ENCODE measurements around the gene GUCD1.
"Not testable (repeated sequence)": the region's sequence is repeated elsewhere in the genome, so short reads cannot be mapped to it uniquely, and the experiment has no call there.

Gene GUCD1

DNA sequence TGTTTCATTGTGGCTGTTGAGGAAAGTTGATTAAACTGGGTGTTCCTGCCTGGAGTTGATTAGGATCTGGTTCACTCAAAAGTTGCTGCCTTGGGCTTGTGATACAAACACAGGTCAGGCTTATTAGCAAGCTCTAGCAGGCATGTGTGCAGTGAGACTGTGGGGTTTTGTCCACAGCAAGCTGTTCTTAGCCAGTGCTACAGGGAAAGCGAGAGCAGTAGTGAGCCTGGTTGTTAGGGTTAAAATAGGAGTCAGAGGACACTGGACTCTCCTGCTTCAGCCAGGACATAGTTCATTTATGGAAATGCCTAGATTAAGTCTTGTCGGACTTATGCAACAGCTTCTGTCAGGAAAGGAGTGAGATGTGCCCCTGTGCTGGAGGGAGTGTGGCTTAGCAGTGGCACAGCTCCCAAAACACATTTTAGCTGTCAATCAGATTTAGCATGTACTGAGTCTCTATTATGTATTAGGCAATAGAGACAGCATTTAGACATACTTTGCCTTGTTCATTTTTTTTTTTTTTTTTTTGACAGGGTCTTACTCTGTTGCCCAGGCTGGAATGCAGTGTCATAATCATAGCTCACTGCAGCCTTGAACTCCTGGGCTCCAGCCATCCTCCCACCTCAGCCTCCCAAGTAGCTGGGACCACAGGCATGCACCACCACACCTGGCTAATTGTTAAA is 9.6 kb upstream of the GUCD1 start:
- no peak for DNase-seq (ENCODE audit: low spot score)

DNA sequence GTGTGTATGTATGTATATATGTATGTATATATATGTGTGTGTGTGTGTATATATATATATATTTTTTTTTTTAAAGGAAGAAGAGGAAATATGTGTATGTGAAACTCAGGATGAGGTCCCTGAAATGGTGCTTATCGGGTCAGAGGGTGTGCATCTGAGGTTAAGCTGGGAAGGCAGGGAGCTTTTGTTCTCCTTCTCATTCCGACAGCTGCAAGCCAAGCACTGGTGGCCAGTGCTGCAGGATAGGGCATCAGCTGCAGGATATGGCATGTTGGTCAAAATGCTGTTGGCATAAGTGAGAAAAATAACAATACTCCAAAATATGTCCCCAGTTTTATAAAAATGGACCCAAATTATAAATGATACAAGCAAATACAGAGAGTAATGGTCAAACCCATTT is 8.3 kb upstream of the GUCD1 start:
- no peak for DNase-seq (ENCODE audit: low spot score)

DNA sequence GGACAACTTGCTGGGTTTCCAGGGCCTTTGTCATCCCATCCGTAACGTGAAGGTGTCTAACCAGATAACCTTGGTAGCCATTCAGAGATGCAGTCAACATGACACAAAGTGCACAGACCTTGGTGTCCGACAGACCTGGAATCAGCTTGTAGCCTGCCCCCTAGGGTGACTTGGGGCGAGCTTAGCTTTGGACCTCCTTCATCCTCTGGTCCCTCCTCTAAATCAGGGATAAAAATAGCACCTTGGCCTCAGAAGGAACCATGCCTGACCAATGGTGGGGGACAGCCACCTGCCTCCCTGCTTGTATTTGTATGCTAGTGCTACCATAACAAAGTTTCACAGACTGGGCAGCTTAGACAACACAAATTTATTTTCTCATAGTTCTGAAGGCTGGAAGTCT is 4.5 kb upstream of the GUCD1 start:
- DNase-seq (ENCODE audit: low spot score) = no peak

DNA sequence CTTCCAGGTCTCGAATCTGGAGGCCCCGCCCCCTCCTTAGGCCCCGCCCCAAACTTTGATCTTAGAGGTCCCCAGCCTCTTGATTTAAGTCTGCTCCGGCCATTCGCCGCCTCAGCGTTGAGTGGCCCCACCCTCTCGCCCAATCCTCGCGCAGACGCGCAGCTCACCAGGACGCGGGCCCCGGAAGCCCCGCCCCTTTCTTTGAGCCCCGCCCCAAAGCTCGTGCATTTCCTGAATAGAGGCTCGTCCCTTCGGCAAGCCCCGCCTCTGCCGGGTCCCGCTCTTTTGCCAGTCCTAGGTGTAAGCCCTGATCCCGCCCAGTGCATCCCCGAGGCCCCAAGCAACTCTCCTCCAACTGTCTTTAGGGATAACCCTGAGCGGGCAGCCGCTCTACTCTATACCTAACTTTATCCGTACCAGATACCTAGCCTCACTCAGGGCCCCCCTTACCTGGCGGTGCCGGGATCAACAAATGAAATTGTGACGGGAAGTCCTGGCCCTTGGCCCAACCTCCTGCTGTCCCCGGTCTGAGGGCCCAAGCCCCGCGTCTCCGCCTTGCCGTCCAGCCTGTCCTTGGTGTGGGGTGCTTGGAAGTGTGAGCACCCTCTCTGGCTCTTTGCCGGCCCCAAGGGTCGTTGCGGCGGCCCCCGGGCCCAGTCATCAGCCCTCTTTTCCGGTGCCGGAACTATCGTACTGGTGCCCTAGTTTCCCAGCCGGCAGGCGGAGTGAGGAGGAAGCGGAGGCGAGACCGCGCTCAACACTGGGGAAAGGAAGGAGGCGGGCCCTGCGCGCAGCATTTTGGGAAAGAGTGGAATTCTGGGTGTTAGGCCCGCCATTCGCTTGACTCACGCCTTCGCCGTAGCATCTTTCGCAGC is 464 bp upstream of the GUCD1 start, which contains the start of gene SNRPD3:
TSS of gene SNRPD3 (plus strand) at position 835 of the 875 bp plus-strand sequence. CDS start 1,676 bp downstream, outside the sequence.
- DNase-seq (ENCODE audit: low spot score) = peak; percentile 99

DNA sequence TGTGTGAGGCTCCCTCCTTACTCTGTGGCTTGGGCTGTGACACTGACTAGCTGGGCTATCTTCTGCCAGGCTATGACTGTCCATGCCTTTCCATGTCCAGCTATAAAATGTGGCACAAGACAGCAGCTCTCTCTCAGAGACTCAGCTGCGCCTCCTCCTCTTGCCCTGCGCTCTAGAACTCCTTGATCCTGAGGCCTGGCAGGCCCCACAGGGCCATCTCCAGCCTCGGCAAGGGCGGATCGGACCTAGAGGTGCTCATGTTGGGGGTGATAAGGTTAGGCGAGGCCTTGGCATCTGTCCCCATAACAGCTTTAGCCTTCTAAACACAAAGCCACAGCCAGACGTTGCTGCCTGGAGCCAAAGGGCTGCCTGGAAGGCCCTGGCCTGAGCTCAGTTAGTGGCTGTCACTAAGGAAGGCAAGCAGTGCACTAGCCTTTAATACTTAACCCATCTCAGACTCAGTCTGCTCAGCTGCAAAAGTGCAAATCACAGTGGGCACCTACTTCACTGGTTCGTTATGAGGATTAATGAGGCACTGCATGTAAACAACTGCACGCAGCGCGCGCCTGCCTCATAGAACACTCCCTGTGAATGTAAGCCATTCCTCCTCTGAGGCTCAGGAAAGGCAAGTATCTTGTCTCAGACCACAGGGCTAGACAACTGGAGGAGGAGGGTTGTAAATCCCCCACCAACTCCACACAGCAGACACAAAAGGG is 1.2 kb downstream of the GUCD1 start:
- peak; percentile 28 for DNase-seq (ENCODE audit: low spot score)

DNA sequence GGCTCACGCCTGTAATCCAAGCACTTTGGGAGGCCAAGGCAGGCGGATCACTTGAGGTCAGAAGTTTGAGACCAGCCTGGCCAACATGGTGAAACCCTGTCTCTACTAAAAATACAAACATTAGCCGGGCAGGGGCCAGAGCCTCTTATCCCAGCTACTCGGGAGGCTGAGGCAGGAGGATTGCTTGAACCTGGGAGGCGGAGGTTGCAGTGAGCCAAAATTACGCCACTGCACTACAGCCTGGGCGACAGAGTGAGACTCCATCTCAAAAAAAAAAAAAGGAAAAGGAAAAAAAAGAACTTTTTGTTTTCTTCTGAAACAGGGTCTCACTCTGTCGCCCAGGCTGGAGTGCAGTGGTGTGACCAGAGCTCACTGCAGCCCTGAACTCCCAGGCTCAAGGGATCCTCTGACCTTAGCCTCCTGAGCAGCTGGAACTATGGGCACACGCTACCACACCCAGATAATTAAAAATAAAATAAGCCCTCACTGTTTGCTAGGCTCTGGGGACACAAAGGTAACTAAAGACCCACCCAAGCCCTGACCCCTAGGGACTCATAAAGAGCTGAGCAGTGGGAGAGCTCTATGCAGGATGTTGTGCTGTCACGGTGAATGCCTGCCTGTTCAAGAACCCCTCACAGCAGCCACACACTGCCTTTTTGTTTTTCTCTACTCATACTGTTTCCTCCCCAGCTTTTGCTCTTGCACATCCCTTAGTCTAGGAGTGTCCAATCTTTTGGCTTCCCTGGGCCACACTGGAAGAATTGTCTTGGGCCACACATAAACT is 2.2 kb downstream of the GUCD1 start:
- not testable (repeated sequence) for DNase-seq (ENCODE audit: low spot score)

DNA sequence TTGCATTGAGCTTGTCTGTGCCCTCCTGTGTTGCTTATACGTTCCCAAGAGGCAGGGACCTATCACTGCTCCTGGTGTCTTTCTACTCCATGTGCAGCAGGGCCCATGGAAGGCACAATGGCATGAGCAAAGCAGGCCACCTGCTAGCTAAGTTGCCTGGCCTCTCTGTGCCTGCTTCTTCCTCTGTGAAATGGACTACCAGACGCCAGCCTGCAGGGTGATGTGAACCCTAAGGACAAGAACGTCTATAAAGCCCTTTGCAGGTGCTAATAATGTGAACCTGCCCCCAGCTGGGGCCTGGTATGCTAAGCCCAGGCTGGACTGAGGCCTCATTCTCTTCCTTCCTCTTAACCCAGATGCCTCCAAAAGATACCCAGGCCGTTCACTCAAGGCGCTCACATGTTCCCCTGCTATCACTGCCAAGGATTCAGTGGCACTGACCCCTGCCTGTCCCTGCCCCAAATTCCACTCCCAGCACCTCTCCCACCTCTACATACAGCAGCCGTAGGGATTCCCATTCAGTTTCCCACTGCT is 4.0 kb downstream of the GUCD1 start:
- no peak for DNase-seq (ENCODE audit: low spot score)

DNA sequence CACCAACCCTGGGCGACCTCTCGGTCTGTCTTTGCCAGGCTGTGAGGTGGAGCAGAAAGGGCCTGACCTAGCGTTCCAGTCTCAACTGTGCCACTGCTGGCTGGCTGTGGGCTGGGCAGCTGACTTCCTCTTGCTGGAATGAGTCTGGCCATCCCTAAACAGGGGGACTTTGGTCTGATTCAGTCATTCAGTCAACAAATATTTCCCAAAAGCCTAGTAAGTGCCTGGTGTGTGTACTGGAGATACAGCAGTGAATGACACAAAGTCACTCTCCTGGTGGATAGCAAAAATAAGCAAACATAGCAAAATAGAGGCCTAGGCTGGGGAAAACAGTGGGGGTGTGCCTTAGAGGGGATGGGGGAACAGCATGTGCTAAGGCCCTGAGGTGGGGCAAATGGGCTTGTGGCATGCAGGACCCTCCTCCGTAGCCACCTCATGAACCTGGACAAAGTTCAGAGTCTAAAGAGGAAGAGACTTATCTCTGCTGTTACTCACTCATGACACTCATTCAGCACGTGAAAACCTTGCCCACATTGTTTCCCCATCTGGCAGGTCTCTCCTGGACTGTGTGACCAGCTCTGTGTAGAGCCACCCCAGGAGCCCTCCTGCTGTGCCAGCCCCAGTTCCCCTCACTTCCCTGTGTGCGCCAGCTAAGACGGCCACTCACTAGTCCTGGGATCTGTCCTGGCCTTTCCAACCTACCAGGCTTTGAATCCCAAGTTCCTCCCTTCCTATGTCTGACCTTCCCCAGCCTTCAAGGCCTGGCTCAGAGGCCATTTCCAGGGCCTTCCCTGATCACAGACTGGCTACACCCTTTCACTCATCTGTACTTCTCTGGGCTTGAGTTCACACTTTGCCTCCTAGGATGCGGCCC is 4.7 kb downstream of the GUCD1 start:
- DNase-seq (ENCODE audit: low spot score) = peak; percentile 82

DNA sequence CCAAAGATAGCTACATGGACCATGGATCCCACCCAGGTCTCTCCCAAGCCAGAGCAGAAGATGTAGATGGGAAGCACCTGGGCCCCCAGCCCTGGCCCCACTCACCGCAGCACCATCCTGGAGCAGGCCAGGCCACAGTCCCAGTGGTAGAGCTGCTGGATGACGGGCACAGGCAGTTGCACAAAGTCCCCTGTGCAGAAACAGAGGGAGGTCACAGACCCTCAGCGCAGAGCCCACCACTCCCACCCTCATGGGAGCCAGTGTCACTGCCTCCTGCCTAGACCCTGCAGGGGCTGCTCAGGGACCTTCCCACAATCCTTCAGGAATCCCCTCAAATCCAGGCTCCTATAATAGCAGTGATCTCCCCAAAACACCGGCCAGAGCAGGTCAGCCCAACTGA is 6.1 kb downstream of the GUCD1 start:
- DNase-seq (ENCODE audit: low spot score) = no peak

DNA sequence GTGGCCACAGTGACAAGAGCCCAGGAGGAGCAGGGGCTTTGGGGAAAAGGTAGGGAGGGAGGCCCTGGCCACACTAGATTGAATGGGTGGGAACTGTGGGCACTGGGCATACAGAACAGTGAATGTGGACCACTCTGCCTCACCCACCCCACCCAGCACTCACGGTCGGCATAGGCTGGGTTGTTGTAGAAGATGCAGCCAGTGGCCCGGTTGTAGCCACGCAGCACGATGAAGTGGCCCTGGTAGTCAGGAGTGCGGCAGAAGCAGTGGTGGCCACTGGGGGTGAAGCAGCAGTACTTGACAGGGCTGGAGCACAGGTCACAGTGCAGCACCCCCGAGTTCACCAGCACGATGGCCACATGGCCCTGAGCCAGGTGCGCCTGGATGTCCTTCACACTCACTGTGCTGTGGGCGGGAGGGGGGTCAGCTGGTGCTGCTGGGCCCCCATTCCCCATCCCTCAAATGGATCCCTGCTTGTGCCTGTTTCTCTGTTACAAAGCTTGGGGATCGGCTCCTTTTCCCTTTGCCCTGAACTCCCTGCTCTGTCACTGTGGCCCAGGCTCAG is 11.2 kb downstream of the GUCD1 start:
- no peak for DNase-seq (ENCODE audit: low spot score)

DNA sequence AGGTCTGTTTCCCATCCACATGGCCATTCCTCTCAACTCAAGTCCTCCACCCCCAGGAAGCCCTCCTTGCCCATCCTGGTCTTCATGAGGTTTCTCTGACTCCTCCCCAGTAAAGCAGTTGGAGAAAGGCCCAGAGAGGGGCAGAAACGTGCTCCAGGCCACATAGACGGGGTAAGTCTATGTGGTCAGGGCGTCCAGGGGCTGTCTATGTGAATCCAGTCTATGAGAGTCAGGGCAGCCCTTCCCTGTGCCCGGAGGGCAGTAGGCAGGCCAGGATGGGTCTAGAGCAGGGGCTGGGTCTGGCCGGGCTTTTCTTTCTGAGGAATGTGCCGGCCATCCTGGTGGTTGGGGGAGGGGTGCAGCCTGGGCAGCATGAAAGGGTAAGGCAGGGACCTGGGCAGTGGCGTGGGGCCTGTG is 11.7 kb downstream of the GUCD1 start:
- DNase-seq (ENCODE audit: low spot score) = no peak

DNA sequence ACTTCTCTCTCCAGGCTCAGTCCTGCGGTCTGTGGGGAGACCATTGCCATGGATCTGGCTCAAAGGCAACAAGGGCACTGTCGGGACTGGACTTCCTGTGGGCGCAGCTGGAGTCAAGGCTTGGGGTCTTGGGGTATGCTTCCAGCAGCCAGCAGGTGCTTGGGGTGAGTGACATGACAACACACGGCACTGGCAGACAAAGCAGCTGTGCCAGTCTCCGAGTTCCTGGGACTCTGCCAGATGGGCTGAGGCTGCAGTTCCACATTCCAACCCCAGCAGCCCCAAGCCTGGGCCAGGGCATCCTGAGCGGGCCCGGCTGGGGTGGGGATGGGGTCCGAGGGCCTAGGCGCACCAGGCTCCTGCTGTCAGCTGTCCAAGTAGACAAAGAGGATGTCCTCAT is 12.3 kb downstream of the GUCD1 start:
- no peak for DNase-seq (ENCODE audit: low spot score)

DNA sequence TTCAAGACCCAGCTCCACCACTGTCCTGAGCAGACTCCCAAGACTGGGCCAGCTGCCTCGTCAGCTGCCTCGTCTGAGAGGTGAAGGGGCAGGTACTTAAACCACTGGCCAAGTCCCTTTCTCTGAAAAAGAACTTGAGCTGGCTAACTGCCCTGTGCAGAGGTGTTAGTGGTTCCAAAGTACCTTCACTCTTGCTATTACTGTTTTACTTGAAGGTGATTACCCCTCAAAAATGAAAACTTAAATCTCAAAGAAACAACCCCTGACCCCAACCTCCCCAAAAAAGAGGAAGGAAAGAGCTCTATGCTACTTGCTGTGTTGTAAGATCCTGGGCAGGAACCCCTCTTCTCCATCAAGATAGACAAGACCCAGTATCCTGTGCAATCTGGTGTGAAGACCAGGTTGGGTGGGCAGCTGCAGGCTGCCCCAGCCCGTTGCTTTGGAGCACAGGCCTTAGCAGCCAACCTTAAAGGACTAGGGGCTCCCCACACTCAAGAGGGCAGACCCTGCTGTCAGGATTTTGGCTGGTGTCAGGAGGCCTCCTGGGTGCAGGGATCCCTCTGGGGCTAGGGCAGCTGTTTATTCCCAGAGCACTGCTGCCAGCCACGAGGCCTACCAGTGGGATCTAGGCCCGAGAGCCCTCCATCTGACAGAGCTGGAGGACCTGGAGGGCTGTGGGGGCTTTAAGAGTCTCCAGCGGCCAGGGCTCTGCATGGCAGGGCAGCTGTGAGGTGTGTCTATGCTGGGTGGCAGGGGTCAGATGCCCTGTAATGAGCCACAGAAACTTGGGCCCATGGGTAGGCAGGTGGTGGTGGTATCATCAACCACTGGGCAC is 13.0 kb downstream of the GUCD1 start:
- no peak for DNase-seq (ENCODE audit: low spot score)

DNA sequence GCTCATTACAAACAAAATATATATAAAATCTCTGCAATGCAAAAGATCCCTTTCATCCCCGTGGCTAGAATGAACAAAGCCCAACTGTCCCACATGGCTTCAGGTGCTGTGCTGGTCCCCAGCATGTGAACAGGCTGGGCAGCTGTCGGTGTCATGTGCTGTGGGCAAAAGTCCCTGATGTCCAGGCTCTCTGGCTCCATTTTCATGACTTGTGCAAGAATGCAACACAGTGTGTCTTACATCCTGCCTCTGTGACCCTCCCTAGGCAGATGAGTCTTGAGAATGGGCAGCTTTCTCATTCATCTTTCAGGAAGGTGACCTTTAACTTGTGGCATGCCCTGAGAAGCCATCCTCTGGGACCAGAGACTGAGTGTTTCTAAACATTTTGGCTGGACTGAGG is 14.5 kb downstream of the GUCD1 start:
- no peak for DNase-seq (ENCODE audit: low spot score)

DNA sequence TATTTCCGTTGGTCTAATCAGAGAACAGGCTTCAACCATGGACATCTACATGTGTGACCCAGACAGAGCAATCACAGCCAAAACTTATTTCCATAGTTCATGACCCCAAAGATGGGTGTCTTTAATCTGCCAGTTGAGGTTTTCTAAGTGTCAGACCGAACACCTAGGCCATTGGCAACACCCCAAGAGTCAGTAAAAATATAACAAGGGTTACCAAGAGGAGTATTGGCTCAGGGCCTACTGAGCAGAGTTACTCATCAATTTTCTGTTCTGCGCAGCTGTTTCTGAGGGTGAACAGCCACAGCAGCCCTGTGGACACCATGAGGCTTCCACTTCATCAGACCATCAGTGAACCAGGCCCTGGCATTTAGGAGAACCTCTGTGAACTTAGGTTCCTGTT is 18.8 kb downstream of the GUCD1 start:
- peak; percentile 67 for DNase-seq (ENCODE audit: low spot score)

DNA sequence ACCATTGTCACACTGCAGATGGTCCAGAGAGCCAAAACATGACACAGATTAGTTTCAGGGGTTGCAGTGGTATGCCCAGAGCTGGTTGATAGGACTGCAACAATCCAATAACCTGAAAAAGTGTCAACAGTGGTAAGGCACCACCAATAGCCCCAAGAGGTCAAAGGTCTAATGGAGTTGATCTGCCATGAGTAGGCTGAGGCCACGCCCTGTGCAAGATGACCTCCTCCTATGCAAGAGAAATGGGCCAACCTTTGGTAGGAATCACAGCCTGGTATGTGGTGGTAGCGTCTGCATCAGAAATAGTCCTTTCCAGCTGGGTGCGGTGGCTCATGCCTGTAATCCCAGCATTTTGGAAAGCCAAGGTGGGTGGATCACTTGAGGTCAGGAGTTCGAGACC is 19.6 kb downstream of the GUCD1 start:
- no peak for DNase-seq (ENCODE audit: low spot score)

DNA sequence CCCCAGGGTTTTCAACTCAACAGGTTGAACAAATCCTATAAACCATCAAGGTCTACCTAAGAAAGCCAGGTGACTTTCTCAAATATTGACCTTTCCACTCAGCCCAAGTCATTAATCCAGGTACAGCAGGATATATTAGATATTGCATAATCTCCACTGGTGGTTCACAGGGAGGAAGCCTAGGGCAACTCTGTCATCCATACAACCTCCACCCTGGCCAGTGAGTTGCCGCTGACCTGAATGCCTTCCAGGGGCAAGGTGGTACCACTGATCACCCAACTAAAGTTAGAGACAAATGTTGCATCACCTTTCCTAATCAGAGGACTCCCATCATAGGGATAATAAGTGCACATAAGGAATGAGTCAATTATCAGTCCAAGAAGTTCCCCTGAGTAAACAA is 22.9 kb downstream of the GUCD1 start:
- DNase-seq (ENCODE audit: low spot score) = no peak

DNA sequence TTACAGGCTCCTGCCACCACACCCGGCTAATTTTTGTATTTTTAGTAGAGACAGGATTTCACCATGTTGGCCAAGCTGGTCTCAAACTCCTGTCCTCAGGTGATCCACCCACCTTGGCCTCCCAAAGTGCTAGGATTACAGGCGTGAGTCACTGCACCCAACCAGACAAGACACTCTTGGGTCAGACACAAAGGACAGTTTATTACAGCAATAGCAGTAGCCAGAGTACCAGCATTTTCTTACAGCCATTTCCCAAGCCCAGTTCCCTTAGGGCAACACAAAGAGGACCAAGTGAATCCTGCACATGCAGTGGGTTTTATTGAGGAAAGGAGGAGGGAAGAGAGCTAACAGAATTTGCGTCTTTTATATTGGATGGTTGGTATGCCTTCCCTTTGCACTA is 24.0 kb downstream of the GUCD1 start:
- DNase-seq (ENCODE audit: low spot score) = not testable (repeated sequence)

DNA sequence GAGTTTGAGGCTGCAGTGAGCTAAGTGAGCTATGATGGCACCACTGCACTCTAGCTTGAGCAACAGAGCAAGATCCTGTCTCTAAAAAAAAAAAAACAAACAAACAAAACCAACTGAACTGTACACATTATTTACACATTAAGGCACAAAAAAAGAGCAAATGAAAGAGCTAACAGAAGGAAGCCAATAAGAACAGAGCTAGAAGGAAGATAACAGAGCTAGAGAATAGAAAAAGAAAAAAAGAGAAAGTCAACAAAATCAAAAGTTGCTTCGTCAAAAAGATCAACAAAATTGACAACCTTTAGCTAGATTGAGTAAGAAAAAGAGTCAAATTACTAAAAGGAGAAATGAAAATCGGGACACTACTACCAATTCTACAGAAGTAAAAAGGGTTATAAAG is 25.0 kb downstream of the GUCD1 start:
- no peak for DNase-seq (ENCODE audit: low spot score)

All from kidney tubule cell (primary cell).